WERI-Rb-1 (cell line): ENCODE results near the gene YAF2.

ENCODE experiments used
- DNase-seq: peaks from one replicate; pipeline ENCODE4 v3.0.0-alpha.2; 2020
- H3K27ac ChIP-seq: fragments of 250-450 bp; sonication (Bioruptor Pico); 2 replicates; pipeline ENCODE4 v1.5.1; 2020; ENCODE audit warnings: mild to moderate bottlenecking, moderate library complexity
- H3K27me3 ChIP-seq: fragments of 250-450 bp; sonication (Bioruptor Pico); 2 replicates; pipeline ENCODE4 v1.5.1; 2021; ENCODE audit warnings: mild to moderate bottlenecking, low read depth, moderate library complexity; ENCODE audit not compliant: insufficient read depth, severe bottlenecking
- H3K36me3 ChIP-seq: fragments of 250-450 bp; sonication (Bioruptor Pico); 2 replicates; pipeline ENCODE4 v1.5.1; 2020; ENCODE audit warnings: mild to moderate bottlenecking, moderate library complexity
- H3K4me3 ChIP-seq: 2 replicates; pipeline ENCODE4 v1.5.1; 2011; ENCODE audit warnings: low read depth, mild to moderate bottlenecking, control low read depth, low read length
- H3K9me3 ChIP-seq: fragments of 250-450 bp; sonication (Bioruptor Pico); 2 replicates; pipeline ENCODE4 v1.5.1; 2021; ENCODE audit warnings: mild to moderate bottlenecking, moderate library complexity; ENCODE audit not compliant: severe bottlenecking
- CTCF ChIP-seq: IDR thresholded peaks from 2 replicates; pipeline ENCODE4 v1.5.1; 2011; ENCODE audit warnings: low read depth, mild to moderate bottlenecking, control low read depth, inconsistent platforms, low read length

The YAF2 gene

GRCh38 chr12:42173961-42174521 lies 64.0 kb downstream of the YAF2 start:
- no peak overlapping the region for H3K27ac ChIP-seq
- TF ChIP-seq CTCF = no peak
- DNase-seq = no peak

DNA sequence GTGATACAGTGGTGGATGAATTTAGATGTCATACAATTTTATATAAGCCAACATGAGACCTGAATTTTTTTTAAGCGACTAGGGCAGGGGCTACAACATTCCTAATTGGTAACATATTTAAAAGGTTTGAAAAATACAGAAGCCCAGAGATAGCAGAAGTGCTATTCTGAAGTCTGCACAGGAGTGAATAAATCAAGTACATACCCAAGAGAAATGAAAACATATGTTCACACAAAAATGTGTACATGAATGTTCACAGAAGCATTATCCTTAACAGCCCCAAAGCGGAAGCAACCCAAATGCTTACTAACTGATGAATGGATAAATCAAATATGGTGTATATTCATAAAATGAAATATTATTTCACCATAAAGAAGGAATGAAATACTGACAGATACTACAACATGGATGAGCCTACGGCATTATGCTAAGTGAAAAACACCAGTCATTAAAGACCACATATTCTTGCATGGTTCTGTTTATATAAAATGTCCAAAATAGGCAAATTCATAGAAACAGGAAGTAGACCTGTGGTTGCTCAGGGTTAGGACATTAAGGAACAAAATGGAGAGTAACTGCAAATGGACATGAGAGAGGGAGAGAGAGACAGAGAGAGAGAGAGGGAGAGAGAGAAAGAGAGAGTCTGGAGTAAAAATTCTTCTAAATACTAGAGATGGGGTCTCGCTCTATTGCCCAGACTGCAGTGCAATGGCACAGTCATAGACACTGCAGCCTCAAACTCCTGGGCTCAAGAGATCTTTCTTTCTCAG lies 65.4 kb downstream of the YAF2 start:
- no peak for TF ChIP-seq CTCF

More at GRCh38 chr12:42173961-42174521, 64.0 kb downstream of the YAF2 start:
- H3K36me3 ChIP-seq = peaks cover 14% of the 10 kb centered on the region
- peaks cover 4% of the 10 kb centered on the region for H3K9me3 ChIP-seq
- no peak overlapping the region for H3K4me3 ChIP-seq
- H3K27me3 ChIP-seq = no peaks in the 10 kb centered on the region

GRCh38 chr12:42167711-42168110 lies 70.3 kb downstream of the YAF2 start:
- Histone ChIP-seq H3K4me3 (no peak overlapping the region), H3K36me3 (peaks cover 5% of the 10 kb centered on the region; the same call in 1 of the 2 replicates), H3K27me3 (no peaks in the 10 kb centered on the region), H3K9me3 (no peaks in the 10 kb centered on the region), H3K27ac (no peak overlapping the region)
- no peak for TF ChIP-seq CTCF
- no peak for DNase-seq

More for the DNA sequence above, 65.4 kb downstream of the YAF2 start:
- Histone ChIP-seq H3K4me3 (no peak overlapping the region), H3K27ac (no peak overlapping the region), H3K9me3 (peaks cover 4% of the 10 kb centered on the region), H3K36me3 (peaks cover 12% of the 10 kb centered on the region), H3K27me3 (no peaks in the 10 kb centered on the region)
- no peak for DNase-seq

- no peak for DNase-seq
- Histone ChIP-seq H3K27ac (no peak overlapping the region), H3K4me3 (no peak overlapping the region), H3K27me3 (no peaks in the 10 kb centered on the region), H3K36me3 (peaks cover 5% of the 10 kb centered on the region; the same call in 1 of the 2 replicates), H3K9me3 (no peaks in the 10 kb centered on the region)
- no peak for TF ChIP-seq CTCF
Measured at GRCh38 chr12:42166501-42166900, 71.5 kb downstream of the YAF2 start.

DNA sequence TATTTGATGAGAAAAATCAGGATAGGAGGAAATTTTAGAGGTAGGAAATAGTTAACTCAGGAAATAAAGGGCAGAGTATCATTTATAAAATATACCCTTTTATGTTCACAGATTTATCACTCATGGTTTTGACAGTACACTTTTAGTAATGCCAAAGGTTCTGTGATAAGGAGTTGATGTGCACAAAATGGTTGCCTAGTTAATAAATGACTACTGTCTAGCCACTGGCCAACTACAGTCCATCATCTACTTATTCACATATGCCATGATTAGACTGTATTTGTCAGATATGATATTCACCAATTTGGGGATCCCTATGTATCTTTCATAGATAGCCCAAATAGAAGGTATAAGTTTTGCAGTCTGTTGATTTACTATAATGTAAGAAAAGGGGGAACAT lies 74.1 kb downstream of the YAF2 start:
- H3K4me3 ChIP-seq = no peak overlapping the region
- peaks cover 15% of the 10 kb centered on the region for H3K36me3 ChIP-seq
- H3K27ac ChIP-seq = no peak overlapping the region
- TF ChIP-seq CTCF = no peak
- H3K9me3 ChIP-seq = no peaks in the 10 kb centered on the region
- DNase-seq = no peak
- no peaks in the 10 kb centered on the region for H3K27me3 ChIP-seq
